ENCODE data around the gene LRRC4C. TPM values are rescaled to one million over a fixed set of nuclear protein-coding genes. Genes with fewer than 3 reads are reported as not detected.

Gene LRRC4C
- polyA plus RNA-seq, 1 experiment = 0.02 TPM

DNA sequence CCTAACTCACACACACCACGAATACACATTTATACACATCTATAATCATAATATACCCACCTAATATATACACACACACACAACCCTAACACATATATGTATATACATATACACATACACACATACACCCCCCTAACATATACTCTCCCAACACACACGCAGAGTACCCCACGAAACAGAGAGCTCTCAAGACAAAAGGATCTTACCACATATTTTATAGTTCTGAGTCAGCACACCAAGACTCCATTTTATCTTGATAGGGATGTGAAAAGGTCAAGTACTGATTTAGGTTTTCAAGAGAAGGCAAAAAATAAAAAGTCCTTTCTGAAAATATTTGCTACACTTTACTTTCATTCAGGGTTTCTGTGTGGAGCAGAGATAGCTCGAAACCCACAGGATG lies 1207.2 kb downstream of the LRRC4C start:
- CTCF ChIA-PET = no interaction called here
- Histone ChIP-seq H3K4me3 (ENCODE audit: low read depth, low read length) (no peak overlapping the region), H3K27ac (ENCODE audit: low read depth, low read length) (no peak overlapping the region), H3K9me3 (ENCODE audit: control insufficient read depth, insufficient read depth, low read length) (no peaks in the 10 kb centered on the region), H3K27me3 (ENCODE audit: control insufficient read depth, insufficient read depth, low read length) (no peaks in the 10 kb centered on the region)
- no peak for DNase-seq (ENCODE audit: low read depth, low spot score)
- TF ChIP-seq, protein P1, sequence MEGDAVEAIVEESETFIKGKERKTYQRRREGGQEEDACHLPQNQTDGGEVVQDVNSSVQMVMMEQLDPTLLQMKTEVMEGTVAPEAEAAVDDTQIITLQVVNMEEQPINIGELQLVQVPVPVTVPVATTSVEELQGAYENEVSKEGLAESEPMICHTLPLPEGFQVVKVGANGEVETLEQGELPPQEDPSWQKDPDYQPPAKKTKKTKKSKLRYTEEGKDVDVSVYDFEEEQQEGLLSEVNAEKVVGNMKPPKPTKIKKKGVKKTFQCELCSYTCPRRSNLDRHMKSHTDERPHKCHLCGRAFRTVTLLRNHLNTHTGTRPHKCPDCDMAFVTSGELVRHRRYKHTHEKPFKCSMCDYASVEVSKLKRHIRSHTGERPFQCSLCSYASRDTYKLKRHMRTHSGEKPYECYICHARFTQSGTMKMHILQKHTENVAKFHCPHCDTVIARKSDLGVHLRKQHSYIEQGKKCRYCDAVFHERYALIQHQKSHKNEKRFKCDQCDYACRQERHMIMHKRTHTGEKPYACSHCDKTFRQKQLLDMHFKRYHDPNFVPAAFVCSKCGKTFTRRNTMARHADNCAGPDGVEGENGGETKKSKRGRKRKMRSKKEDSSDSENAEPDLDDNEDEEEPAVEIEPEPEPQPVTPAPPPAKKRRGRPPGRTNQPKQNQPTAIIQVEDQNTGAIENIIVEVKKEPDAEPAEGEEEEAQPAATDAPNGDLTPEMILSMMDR (IDR thresholded peaks at IDR 0.05; ENCODE audit: low read depth, low read length) = no peak
- POLR2A ChIA-PET = no interaction called here

DNA sequence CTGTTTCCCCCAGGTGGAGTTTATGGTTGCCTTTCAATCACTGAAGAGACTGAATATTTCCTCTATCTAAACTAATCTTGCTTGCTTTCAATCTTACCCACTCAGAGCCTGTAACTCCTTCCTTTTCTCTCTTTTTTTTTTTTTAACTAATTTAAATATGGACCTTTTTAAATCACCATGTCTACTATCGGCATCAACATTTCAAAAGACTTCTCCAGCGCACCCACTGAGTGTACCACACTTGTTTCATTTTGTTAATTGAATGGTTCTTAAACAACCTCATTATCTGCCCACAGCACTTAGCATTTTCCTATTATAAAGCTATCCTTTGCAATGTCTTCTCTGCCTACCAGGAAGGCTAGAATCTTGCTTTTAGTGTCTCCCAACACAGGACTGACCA lies 1212.5 kb downstream of the LRRC4C start:
- ChIA-PET POLR2A (no interaction called here), CTCF (no interaction called here)
- Histone ChIP-seq H3K9me3 (ENCODE audit: control insufficient read depth, insufficient read depth, low read length) (no peaks in the 10 kb centered on the region), H3K27me3 (ENCODE audit: control insufficient read depth, insufficient read depth, low read length) (no peaks in the 10 kb centered on the region), H3K27ac (ENCODE audit: low read depth, low read length) (no peak overlapping the region), H3K4me3 (ENCODE audit: low read depth, low read length) (no peak overlapping the region)
- DNase-seq (ENCODE audit: low read depth, low spot score) = no peak
- TF ChIP-seq, protein P1 (IDR thresholded peaks at IDR 0.05; ENCODE audit: low read depth, low read length) = no peak

DNA sequence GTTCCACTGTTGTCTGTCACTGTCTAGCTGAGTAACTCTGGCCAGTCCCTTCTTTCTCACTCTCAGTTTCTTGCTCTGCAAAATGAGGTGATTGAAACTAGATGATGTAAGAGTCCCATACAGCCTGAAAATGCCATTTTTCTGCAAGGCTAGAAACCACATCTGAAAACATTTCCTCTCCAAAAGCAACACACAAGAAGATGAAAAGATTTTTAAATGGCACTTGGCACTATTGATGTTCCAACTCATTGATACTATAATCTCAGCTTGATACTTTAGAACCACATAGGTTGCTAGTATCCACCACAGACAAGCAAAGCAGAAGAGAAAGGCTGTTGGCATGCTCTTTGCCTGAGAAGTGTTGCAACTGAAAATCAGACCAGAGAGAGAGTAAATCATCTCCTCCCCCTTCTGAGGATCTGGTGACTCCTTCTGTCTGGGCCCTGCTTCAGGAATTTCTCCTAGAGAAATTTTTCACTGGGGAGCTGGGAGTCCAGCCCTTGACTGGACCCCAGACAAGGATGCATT lies 1217.9 kb downstream of the LRRC4C start:
- ChIA-PET POLR2A (no interaction called here), CTCF (no interaction called here)
- Histone ChIP-seq H3K27ac (ENCODE audit: low read depth, low read length) (no peak overlapping the region), H3K27me3 (ENCODE audit: control insufficient read depth, insufficient read depth, low read length) (no peaks in the 10 kb centered on the region), H3K9me3 (ENCODE audit: control insufficient read depth, insufficient read depth, low read length) (no peaks in the 10 kb centered on the region), H3K4me3 (ENCODE audit: low read depth, low read length) (no peak overlapping the region)
- no peak for DNase-seq (ENCODE audit: low read depth, low spot score)
- TF ChIP-seq, protein P1 (IDR thresholded peaks at IDR 0.05; ENCODE audit: low read depth, low read length) = no peak

DNA sequence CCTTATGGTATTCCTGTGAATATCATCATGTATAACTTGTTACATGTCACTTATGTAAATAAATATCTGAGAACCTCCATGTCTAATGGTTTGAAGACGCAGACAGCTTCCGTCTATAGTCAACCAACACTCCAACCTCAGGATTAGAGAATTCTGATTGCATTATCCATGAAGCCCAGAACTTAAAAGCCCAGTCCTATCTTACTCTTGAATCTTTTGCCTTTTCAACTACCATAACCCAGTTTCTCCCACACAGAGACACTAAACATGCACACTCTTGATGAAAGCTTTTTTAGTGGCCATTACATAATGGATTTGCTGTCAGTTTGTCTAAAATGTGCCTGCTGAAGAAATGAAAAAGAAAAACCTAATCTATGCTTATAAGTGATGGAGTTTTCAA lies 1219.2 kb downstream of the LRRC4C start:
- no peak for DNase-seq (ENCODE audit: low read depth, low spot score)
- ChIA-PET POLR2A (no interaction called here), CTCF (no interaction called here)
- TF ChIP-seq, protein P1 (IDR thresholded peaks at IDR 0.05; ENCODE audit: low read depth, low read length) = no peak
- H3K27me3 ChIP-seq (ENCODE audit: control insufficient read depth, insufficient read depth, low read length) = no peaks in the 10 kb centered on the region
- no peak overlapping the region for H3K4me3 ChIP-seq (ENCODE audit: low read depth, low read length)
- H3K9me3 ChIP-seq (ENCODE audit: control insufficient read depth, insufficient read depth, low read length) = no peaks in the 10 kb centered on the region
- H3K27ac ChIP-seq (ENCODE audit: low read depth, low read length) = no peak overlapping the region

DNA sequence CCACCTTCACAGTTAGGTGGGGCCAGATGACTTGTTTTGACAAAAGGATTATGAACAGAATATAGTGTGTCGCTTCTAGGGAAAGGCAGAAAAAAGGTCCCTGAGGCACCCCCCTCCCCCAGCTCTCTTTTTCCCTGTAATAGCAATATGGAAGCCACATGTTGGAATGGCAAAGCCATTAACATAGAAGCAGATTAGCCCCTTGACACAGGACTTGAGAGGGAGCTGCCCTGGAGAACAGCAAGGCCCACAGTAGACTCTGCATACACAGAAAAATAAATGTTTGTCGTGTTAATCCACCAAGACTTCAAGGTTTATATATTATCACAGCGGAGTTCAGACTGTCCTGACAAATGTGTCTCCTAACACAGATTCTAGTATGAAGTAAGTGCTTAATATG lies 1222.9 kb downstream of the LRRC4C start:
- POLR2A ChIA-PET = no interaction called here
- Histone ChIP-seq H3K27ac (ENCODE audit: low read depth, low read length) (no peak overlapping the region), H3K4me3 (ENCODE audit: low read depth, low read length) (no peak overlapping the region), H3K9me3 (ENCODE audit: control insufficient read depth, insufficient read depth, low read length) (no peaks in the 10 kb centered on the region), H3K27me3 (ENCODE audit: control insufficient read depth, insufficient read depth, low read length) (no peaks in the 10 kb centered on the region)
- TF ChIP-seq, protein P1 (IDR thresholded peaks at IDR 0.05; ENCODE audit: low read depth, low read length) = no peak
- no peak for DNase-seq (ENCODE audit: low read depth, low spot score)
- CTCF ChIA-PET = interaction anchor here (0.7 kb wide), 1 partner anchor 51 kb away, joined by 3 read pairs; no protein-coding TSS in a partner anchor

Data from AG04450 (cell line).